HG03432 (cell line): Measurements from ENCODE around the gene IQCE.
"Not testable (repeated sequence)": the region's sequence is repeated elsewhere in the genome, so short reads cannot be mapped to it uniquely, and the experiment has no call there.

Experiments used
- ATAC-seq: cut with Tn5 transposase; IDR thresholded peaks from one replicate; pipeline ENCODE4 v1.9.1; 2021; ENCODE audit warnings: mild to moderate bottlenecking, moderate library complexity; ENCODE audit not compliant: unreplicated experiment

IQCE gene

DNA sequence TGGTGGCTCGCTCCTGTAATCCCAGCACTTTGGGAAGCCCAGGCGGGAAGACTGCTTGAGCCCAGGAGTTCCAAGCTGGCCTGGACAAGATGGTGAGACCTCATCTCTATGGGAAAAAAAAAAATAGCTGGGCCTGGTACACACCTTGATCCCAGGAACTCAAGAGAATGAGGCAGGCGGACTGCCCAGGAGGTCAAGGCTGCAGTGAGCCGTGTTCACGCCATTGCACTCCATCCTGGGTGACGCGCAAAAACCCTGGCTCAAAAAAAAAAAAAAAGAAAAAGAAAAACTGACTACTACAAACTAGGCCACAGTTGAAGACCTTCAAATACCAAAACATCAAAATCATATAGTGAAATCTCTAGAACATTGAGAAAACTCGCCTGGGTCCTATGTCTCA is 7.4 kb upstream of the IQCE start:
- ATAC-seq, result no peak

DNA sequence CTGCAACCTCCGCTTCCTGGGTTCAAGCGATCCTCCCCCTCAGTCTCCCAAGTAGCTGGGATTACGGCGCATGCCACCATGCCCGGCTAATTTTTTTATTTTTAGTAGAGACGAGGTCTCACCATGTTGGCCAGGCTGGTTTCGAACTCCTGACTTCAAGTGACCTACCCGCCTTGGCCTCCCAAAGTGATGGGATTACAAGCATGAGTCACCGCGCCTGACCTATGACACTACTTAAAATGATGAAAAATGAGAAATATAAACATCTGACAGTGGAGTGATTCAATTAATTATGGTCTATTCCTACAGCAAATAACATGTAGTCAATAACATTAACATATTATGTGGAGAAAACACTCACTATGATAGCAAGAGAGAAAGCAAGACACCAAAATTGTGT is 5.7 kb upstream of the IQCE start:
- no peak for ATAC-seq

DNA sequence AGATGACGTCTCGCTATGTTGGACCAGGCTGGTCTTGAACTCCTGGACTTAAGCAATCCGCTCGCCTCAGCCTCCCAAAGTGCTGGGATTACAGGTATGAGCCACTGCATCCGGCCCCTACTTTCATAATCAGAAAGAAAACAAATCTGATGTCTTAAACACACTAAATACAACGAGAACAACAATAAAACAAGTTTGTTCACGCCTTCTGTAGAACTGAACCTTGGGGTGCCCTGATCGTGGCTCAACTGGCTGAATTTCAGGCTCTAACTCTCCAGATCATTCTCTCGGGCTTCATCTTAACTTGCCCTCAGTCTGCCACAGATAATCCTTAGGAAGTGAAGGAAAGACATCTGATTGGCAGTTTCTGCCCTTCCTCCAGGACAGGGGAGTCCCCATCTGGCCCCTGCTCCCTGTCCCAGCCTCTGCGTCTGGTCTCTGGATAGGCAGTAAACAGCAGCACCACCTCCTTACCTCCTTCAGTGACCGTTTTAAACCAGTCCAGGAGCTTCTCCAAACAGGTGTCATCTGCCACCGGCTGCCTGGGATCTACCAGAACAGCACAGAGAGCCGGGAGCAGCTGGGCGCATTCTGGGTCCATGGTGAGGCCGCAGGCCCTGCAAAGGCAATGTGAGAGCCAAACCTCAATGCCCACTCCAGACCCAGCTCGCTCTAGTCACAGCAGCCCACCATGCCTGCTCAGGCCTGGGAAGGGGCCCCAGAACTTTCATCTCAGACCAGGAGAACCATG is 4.8 kb upstream of the IQCE start:
- ATAC-seq, result no peak

DNA sequence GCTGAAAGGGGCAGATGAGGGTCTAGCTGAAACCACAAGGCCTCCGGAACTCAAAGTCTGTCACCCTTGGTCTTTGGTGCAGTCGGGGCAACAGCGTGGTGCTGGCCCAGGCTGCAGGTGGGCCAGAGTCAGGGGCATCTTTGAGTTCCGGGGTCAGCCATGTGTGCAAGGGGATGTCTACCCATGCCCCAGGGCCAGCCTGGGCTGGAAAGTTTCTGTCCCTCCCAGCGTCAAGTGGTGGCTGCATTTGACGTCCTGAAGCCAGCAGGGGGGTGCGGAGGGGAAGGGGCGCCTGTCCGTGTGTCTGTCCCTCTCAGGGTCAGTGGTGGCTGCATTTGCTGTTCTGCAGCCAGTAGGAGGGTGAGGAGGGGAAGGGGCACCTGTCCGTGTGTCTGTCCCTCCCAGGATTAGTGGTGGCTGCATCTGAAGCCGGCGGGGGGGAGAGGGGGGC is 4.1 kb upstream of the IQCE start:
- no peak for ATAC-seq

DNA sequence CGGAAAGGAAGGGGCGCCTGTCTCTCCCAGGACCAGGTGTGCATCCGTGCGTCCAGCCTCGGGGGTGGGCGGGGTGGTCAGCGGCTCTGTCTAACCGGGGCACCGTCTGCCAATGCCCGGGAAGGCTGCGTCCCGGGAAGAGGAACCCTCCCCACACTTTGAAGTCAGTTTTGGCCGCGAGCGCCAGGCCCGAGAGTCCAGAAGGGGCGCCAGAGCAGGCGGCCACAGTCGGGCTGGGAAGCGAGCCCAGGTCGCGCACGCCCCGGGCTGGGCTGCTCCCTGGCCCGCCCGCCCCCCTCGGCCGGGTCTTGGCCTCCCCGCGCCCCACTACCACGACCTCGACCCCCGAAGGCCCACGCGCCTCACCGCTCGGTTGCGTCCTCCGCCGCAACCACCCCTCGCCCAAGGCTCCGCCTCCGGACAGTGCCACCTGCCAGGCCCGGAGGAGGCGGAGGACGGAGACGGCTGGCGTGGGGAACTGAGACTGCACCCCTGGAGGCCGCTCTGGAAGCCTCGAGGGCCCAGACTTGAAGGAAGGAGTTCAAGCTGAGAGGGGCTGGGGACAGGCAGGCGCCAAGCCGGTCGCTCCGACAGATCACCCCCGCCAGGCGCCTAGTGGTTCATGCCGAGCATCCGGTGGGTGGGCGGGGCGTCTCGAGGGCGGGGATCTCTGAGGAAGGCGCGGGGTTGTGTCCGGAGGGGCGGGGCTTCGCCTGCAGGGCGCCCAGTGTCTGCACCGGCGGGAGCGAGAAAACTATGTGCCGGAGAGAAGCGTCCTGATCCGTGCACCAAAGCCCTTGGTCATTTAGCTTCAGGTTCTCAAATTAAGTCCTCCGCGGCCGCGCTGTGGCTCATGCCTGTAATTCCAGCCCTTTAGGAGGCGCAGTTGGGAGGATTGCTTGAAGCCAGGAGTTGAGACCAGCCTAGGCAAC is 3.4 kb upstream of the IQCE start, which contains the start of gene BRAT1:
TSS of gene BRAT1 (minus strand) at position 404 of the 932 bp plus-strand sequence. CDS start 1,093 bp downstream, outside the sequence.
- ATAC-seq, result peak; percentile 80

DNA sequence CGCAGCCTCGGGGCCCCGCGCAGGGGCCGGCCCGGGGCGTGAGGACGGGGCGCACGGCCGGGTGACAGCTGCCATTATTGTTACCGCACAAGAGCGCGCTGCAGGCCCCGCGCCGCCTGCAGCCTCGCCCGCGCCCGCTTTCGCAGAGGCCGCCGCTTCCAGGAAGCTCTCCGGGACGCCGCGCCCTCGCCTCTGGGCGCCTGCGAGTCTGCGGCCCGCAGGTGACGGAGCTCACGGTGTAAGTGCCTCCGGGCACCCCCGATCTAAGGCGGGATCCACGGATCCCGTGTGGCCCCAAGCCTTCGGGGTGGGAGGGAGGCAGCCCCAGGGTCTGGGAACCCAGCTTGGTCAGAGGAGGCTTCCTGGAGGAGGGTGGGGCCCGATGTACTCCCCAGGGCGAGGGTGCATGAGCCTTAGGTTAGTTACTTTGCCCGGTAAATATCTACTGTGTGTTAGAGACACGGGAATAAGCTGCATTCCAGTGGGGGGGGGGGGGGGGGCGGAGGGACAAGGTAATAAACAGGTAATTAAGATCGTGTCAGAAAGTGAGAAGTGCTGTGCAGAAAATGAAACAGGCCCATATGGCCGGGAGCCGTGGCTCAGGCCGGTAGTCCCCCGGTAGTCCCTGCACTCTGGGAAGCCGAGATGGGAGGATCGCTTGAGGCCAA is 638 bp downstream of the IQCE start:
- ATAC-seq, result peak; percentile 5

DNA sequence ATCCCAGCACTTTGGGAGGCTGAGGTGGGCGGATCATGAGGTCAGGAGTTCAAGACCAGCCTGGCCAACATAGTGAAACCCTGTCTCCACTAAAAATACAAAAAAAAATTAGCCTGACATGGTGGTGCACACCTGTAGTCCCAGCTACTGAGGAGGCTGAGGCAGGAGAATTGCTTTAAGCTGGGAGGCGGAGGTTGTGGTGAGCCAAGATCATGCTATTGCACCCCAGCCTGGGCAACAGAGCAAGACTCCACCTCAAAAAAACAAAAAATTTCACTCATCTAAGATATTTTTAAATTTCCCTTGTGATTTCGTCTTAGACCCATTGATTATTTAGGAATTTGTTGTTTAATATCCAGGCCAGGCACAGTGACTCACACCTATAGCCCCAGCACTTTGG is 5.2 kb downstream of the IQCE start:
- ATAC-seq, result not testable (repeated sequence)

DNA sequence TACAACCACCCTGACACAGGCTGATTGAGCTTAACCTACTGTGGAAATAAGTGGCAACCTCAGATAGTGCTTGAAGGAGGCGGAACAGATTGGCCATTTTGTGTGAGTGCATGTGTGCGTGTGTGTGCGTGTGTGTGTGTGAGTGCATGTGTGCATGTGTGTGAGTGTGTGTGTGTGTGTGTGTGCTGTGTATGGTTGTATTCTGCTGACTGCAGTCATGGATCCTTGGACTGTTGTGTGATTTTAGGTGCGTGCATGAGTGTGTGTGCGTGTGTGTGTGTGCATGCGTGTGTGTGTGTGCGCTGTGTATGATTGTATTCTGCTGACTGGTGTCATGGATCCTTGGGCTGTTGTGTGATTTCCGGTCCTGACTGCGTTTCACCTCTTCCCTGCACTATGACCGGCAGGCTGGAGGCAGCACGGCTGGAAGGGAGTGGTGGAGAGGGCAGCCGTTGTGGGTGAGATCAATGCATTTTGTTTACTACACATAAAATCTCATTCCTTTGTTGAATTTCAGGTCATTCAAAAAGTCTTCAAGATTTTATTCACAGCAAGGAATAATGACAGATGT is 6.3 kb downstream of the IQCE start:
- ATAC-seq, result no peak

DNA sequence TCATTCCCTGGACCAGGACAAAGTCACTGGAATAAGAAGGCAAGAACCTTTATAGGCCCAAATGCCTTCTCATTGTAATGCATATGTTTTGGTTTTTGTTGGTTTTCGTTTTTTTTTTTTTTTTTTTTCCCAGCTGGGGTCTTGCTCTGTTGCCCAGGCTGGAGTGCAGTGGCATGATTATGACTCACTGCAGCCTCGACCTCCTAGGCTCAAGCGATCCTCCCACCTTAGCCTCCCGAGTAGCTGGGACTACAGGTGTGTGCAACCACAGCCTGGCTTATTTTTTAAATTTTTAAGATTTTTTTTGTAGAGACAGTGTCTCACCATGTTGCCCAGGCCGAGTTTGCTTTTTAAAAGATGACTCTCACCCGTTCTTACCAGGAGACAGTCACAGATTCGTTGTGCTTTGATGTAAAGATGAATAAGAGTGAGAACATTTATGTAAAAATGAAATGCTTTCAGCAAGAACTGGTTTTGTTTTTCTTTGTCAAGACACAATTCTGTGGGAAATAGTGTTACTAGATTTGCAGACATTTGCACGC is 7.6 kb downstream of the IQCE start:
- no peak for ATAC-seq

DNA sequence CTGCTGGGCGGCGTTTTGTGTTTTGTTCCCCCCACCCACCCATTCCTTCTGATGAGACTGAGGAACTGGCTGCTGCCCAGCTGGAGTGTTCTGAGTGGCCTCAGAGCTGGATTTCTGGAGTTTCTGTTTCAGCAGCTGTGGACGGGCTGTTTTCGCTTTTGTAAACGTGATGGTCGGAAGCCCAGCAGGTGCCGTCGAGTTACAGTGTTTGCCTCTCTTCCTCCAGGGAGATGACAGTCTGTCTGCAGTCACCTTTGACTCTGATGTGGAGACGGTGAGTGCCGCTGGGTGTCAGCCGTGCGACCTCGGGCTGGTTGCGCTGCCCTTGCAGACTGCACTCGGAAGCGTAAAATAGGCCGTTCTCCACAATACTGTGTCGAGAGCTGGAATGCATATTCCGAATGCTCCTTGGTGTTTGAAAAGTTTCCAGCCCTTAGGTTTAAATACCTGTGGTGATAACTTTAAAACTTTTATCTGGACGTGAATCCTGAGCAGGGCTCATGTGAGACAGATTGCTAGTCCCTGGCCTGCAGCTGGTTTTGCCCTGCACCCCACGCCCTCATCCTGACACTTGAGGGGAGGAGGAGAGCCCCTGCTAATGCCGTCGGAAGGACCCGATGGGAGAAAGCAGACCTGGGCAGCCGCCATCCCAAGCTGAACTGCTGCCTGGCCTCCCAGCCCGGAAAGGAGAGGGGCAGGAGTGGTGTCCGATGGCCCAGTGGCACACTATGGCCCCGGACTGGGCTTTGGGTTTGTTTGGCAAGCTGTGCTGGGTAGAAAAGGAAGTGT is 8.3 kb downstream of the IQCE start:
- ATAC-seq, result peak; percentile 84

DNA sequence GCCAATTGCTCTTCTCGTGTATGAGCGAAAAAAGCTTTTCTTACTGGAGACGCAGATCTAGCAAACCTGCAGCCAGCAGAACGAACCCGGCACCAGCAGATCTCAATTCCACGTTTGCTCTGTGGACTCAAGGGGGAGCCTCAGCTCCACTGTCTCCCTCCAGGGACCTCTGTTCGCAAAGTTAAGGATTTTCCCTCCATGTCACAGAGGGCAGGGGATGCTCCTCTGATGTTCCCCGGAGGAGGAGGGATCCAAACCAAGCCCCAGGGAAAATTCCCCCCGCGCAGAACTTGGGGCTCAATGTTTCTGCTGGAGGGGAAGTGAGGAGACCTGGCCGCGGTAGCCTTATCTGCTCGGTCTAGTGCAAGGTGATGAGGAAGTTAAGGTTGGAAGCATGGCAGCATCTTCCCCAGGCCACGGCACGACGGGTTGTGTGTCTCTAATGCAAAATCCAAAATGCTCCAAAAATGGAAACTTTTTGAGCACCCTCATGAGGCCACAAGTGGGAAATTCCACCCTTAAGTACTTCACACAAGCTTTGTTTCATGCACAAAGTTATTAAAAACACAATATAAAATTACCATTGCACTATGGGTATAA is 9.0 kb downstream of the IQCE start:
- ATAC-seq, result no peak

DNA sequence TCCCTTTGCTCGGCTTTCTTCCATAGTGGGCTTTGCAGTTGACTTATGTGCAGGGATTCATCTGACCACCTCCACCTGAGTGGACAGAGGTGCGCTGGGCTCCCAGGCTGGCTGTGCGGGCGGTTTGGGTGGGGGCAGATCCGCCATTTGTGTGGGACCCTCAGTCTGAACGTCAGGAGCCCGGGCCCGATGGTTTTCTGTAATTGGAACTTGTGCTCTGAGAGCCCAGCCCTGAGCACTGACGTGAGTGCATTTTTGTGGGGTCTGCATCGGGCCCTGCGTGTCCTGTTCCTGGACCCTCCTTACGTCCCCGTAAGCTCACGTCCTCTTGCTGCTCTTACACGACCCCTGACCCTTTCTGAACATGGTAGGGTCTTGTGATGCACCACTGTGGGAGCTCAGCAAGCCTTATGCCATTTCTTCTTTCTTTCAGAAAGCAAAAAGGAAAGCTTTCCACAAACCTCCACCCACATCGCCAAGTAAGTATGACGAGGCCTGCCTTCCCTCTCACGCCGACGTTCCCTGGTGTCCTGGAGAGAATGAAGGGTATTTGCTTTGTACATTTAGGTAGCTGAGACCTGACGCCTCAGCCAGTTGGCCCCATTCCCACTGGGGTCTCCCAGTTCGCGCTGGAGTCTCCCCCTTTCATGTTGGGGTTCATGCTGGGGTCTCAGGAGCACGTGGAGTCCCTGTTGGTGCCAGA is 9.9 kb downstream of the IQCE start:
- no peak for ATAC-seq

DNA sequence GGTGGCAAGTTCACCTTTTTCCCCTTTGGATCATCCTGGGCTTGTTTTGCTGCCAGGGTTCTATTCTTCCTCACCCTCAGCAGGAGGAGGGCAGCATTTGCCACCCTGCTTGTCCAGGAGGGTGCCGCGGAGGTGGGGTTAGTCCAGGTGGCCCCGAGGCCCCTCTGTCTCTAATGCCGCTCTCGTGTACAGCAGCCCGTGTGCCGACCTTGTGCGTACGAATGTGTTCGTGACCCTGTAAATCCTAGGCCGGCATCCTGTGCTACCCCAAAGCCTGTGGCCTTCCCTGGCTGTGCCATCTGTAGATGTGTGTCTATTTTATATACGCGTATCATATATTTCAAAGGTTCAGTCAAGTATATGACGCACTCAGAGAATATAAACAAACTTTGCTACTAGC is 10.6 kb downstream of the IQCE start:
- no peak for ATAC-seq

DNA sequence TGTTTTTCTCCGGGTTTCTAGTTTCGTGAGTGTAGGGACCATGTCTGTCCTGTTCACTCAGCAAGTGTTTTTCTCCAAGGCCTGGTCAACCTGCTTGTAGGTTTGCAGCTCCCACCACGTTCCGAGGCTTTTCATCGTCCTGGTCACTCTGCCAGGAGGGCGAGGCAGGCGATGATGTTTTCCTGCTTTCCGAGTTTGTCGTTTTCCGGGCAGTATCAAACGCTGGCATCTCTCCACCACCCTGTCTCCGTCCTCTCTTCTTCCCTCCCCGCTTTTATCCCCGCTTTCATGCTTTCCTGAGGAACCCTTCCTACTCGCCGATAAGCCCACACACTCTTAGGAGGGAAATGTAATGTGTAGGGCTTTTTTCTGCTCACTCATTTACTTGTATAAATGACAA is 11.2 kb downstream of the IQCE start:
- no peak for ATAC-seq

DNA sequence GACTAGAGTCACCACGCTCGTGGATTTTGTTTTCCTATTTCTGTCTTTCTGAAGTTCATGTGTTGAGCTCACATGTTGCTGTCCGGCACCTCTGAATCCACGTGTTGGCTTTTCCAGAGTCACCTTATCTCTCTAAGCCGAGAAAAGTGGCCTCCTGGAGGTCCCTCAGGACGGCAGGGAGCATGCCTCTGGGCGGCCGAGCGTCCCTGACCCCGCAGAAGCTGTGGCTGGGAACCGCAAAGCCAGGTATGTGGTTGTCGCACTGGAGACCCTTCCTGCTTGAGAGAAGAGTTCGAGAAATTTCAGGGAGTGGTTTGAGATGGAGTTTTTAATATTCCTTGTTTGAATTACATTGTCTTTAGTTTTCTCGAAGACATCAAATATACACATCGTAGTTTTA is 12.6 kb downstream of the IQCE start:
- ATAC-seq, result no peak

DNA sequence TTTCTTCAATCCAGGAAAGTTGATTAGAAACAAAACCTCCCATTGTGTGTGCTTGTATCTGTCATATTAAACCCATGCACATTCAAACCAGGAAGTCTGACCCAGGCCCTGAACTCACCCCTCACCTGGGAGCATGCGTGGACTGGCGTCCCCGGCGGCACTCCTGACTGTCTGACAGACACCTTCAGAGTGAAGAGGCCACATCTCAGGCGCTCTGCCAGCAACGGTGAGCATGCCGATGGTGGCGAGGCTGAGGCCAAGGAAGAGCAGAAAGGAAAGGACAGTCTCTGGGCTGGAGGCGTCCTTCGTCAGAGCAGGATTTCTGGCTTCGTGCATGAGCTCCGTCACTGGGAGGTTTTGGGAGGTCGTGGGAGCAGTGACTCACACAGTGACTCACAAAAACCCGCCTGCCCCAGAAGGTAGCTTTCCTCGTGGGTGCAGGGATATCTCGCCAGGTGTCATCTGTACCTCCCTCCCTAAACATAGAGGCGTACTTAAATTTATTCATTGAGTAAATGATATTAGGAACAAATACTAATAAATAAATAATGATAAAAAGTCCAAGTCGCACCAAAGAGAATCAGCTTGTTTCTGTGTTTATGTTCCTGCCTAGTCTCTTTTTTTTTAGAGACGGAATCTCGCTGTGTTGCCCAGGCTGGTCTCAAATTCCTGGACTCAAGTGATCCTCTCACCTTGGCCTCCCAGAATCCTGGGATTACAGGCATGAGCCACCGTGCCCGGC is 13.5 kb downstream of the IQCE start:
- ATAC-seq, result no peak

DNA sequence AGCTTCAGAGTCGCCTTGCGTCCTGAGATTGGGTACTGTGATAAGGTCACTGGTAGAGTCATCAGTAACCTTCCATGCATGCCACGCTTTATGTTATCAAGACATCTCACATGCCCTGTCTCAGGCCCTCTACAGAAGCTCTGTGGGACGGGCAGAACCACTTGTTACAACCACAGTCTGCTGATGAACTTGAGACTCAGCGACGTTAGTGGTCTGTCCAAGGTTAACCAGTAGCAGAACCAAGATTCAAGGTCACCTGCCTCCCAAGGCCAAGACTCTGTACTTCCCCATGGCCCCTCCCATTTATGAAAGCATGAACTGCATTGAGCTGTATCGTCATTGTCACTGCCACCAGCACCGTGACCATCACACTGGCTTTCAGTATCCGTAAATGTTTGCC is 15.0 kb downstream of the IQCE start:
- ATAC-seq, result no peak

DNA sequence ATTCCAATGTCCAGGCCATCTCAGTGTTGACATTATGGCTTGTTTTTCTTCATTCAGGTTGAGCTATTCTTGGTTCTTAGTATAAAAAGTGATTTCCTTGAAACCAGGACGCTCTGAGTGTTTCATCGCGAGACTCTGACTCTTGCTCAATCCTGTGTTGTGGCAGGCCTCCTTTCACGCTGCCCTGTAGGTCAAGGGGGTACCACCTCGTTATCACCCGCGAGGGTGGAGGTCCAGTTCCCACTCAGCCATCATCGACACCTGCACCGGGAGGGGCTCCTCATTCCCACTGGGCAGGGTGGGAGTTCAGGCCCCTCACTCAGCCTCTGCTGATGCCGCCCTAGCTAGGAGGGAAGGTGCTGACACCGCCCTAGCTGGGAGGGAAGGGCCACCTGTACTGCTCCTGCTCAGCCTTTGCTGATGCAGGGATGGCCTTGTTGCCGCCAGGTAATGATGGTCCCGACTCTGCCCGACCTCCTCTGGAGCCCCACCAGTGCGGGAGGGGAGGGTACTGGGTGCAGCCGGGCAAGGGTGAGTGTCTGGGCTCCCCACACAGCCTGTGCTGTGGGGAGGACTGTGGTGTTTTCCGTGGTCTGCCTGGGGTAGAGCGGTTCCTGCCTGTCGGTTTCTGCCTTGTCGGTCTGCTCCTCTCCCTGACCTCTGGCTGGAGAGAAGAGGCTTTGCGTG is 16.4 kb downstream of the IQCE start:
- ATAC-seq, result no peak
